ENCODE results near the gene FHIT.

- TF ChIP-seq PBX3 (IDR thresholded peaks at IDR 0.05) (no peak), CTCF (IDR thresholded peaks at IDR 0.05) (no peak), USF1 (IDR thresholded peaks at IDR 0.05; ENCODE audit: borderline replicate concordance, low read depth) (no peak), CHD2 (IDR thresholded peaks at IDR 0.05; ENCODE audit: low read length, partially characterized antibody) (no peak), RAD21 (IDR thresholded peaks at IDR 0.05; ENCODE audit: low read length) (no peak)
These were observed 142.8 kb downstream of the FHIT start for GRCh38 chr3:61108247-61109019.
